ENCODE measurements around the gene PUS7L. TPM values are rescaled to one million over a fixed set of nuclear protein-coding genes. Genes with fewer than 3 reads are reported as not detected.
"Not testable (repeated sequence)": the region's sequence is repeated elsewhere in the genome, so short reads cannot be mapped to it uniquely, and the experiment has no call there.

Gene PUS7L
- total RNA-seq, 1 experiment from 2014 or later: 16.0 TPM

GRCh38 chr12:43736927-43737440, 21.6 kb downstream of the PUS7L start:
- H3K4me1 ChIP-seq (replicated peaks): no peaks in the 10 kb centered on the region
- no peaks in the 10 kb centered on the region for H3K9me3 ChIP-seq (replicated peaks)
- no peak overlapping the region for H3K4me3 ChIP-seq
- peaks cover 14% of the 10 kb centered on the region; the same call in 1 of the 2 replicates for H3K36me3 ChIP-seq
- no peak for DNase-seq (ENCODE audit: low read depth in 1 of 2, low spot score in 2 of 2)
- H3K27me3 ChIP-seq (replicated peaks): no peaks in the 10 kb centered on the region
- no peak overlapping the region for H3K27ac ChIP-seq

GRCh38 chr12:43733687-43734086, 24.9 kb downstream of the PUS7L start:
- Histone ChIP-seq H3K27me3 (replicated peaks) (no peaks in the 10 kb centered on the region), H3K4me1 (replicated peaks) (no peaks in the 10 kb centered on the region), H3K4me3 (no peak overlapping the region), H3K36me3 (0 out of 2 replicates have a peak, but pooled peaks cover 9% of the 10 kb centered on the region), H3K27ac (no peak overlapping the region), H3K9me3 (replicated peaks) (no peaks in the 10 kb centered on the region)
- no peak for DNase-seq (ENCODE audit: low read depth in 1 of 2, low spot score in 2 of 2)

GRCh38 chr12:43730283-43730682, 28.3 kb downstream of the PUS7L start:
- no peak overlapping the region for H3K27ac ChIP-seq
- DNase-seq (ENCODE audit: low read depth in 1 of 2, low spot score in 2 of 2): no peak
- 0 out of 2 replicates have a peak, but pooled peaks cover 6% of the 10 kb centered on the region for H3K36me3 ChIP-seq
- no peaks in the 10 kb centered on the region for H3K27me3 ChIP-seq (replicated peaks)
- no peaks in the 10 kb centered on the region for H3K4me1 ChIP-seq (replicated peaks)
- no peak overlapping the region for H3K4me3 ChIP-seq
- H3K9me3 ChIP-seq (replicated peaks): no peaks in the 10 kb centered on the region

- H3K27ac ChIP-seq: no peak overlapping the region
- no peaks in the 10 kb centered on the region for H3K9me3 ChIP-seq (replicated peaks)
- H3K27me3 ChIP-seq (replicated peaks): no peaks in the 10 kb centered on the region
- DNase-seq (ENCODE audit: low read depth in 1 of 2, low spot score in 2 of 2): no peak
- 0 out of 2 replicates have a peak, but pooled peaks cover 3% of the 10 kb centered on the region for H3K36me3 ChIP-seq
- H3K4me3 ChIP-seq: no peak overlapping the region
- H3K4me1 ChIP-seq (replicated peaks): no peaks in the 10 kb centered on the region
These were observed 29.9 kb downstream of the PUS7L start for GRCh38 chr12:43728698-43729097.

- no peak for DNase-seq (ENCODE audit: low read depth in 1 of 2, low spot score in 2 of 2)
- no peaks in the 10 kb centered on the region for H3K27me3 ChIP-seq (replicated peaks)
These were observed 30.5 kb downstream of the PUS7L start for GRCh38 chr12:43728117-43728516.

GRCh38 chr12:43723134-43723533, 35.5 kb downstream of the PUS7L start:
- H3K27ac ChIP-seq: no peak overlapping the region
- H3K27me3 ChIP-seq (replicated peaks): no peaks in the 10 kb centered on the region
- no peak for DNase-seq (ENCODE audit: low read depth in 1 of 2, low spot score in 2 of 2)
- H3K4me1 ChIP-seq (replicated peaks): no peaks in the 10 kb centered on the region
- no peaks in the 10 kb centered on the region for H3K9me3 ChIP-seq (replicated peaks)
- no peak overlapping the region for H3K4me3 ChIP-seq
- no peaks in the 10 kb centered on the region for H3K36me3 ChIP-seq

More at GRCh38 chr12:43728117-43728516, 30.5 kb downstream of the PUS7L start:
- no peak overlapping the region for H3K4me3 ChIP-seq
- no peaks in the 10 kb centered on the region for H3K4me1 ChIP-seq (replicated peaks)
- H3K27ac ChIP-seq: no peak overlapping the region
- no peaks in the 10 kb centered on the region for H3K9me3 ChIP-seq (replicated peaks)
- H3K36me3 ChIP-seq: 0 out of 2 replicates have a peak, but pooled peaks cover 3% of the 10 kb centered on the region

GRCh38 chr12:43722621-43723020, 36.0 kb downstream of the PUS7L start:
- Histone ChIP-seq H3K4me3 (no peak overlapping the region), H3K9me3 (replicated peaks) (no peaks in the 10 kb centered on the region), H3K4me1 (replicated peaks) (no peaks in the 10 kb centered on the region), H3K36me3 (no peaks in the 10 kb centered on the region), H3K27me3 (replicated peaks) (no peaks in the 10 kb centered on the region), H3K27ac (no peak overlapping the region)
- no peak for DNase-seq (ENCODE audit: low read depth in 1 of 2, low spot score in 2 of 2)

GRCh38 chr12:43711348-43711747, 47.2 kb downstream of the PUS7L start:
- Histone ChIP-seq H3K27me3 (replicated peaks) (peaks cover 4% of the 10 kb centered on the region; the same call in 1 of the 2 replicates), H3K4me1 (replicated peaks) (no peaks in the 10 kb centered on the region), H3K9me3 (replicated peaks) (no peaks in the 10 kb centered on the region), H3K27ac (no peak overlapping the region), H3K4me3 (no peak overlapping the region), H3K36me3 (no peaks in the 10 kb centered on the region)
- DNase-seq (ENCODE audit: low read depth in 1 of 2, low spot score in 2 of 2): no peak

GRCh38 chr12:43703772-43704171, 54.8 kb downstream of the PUS7L start:
- not testable (repeated sequence) for H3K27ac ChIP-seq; H3K4me3 ChIP-seq; H3K4me1 ChIP-seq (replicated peaks); H3K36me3 ChIP-seq; H3K27me3 ChIP-seq (replicated peaks); DNase-seq (ENCODE audit: low read depth in 1 of 2, low spot score in 2 of 2); H3K9me3 ChIP-seq (replicated peaks)

GRCh38 chr12:43701194-43701593, 57.4 kb downstream of the PUS7L start:
- not testable (repeated sequence) for DNase-seq (ENCODE audit: low read depth in 1 of 2, low spot score in 2 of 2); H3K27ac ChIP-seq; H3K4me1 ChIP-seq (replicated peaks); H3K36me3 ChIP-seq; H3K27me3 ChIP-seq (replicated peaks); H3K9me3 ChIP-seq (replicated peaks); H3K4me3 ChIP-seq

- no peaks in the 10 kb centered on the region for H3K4me1 ChIP-seq (replicated peaks)
- no peak overlapping the region for H3K4me3 ChIP-seq
- H3K36me3 ChIP-seq: no peaks in the 10 kb centered on the region
- no peak for DNase-seq (ENCODE audit: low read depth in 1 of 2, low spot score in 2 of 2)
- H3K9me3 ChIP-seq (replicated peaks): no peaks in the 10 kb centered on the region
- no peak overlapping the region for H3K27ac ChIP-seq
- H3K27me3 ChIP-seq (replicated peaks): no peaks in the 10 kb centered on the region
These were observed 62.4 kb downstream of the PUS7L start for GRCh38 chr12:43696154-43696553.

GRCh38 chr12:43694879-43695278, 63.7 kb downstream of the PUS7L start:
- Histone ChIP-seq H3K27me3 (replicated peaks) (no peaks in the 10 kb centered on the region), H3K4me1 (replicated peaks) (no peaks in the 10 kb centered on the region), H3K9me3 (replicated peaks) (no peaks in the 10 kb centered on the region), H3K27ac (no peak overlapping the region), H3K4me3 (no peak overlapping the region), H3K36me3 (no peaks in the 10 kb centered on the region)
- no peak for DNase-seq (ENCODE audit: low read depth in 1 of 2, low spot score in 2 of 2)

GRCh38 chr12:43692064-43692463, 66.5 kb downstream of the PUS7L start:
- no peaks in the 10 kb centered on the region for H3K4me1 ChIP-seq (replicated peaks)
- no peaks in the 10 kb centered on the region for H3K9me3 ChIP-seq (replicated peaks)
- H3K27ac ChIP-seq: no peak overlapping the region
- H3K36me3 ChIP-seq: no peaks in the 10 kb centered on the region
- no peak for DNase-seq (ENCODE audit: low read depth in 1 of 2, low spot score in 2 of 2)
- H3K4me3 ChIP-seq: no peak overlapping the region
- H3K27me3 ChIP-seq (replicated peaks): no peaks in the 10 kb centered on the region

- DNase-seq (ENCODE audit: low read depth in 1 of 2, low spot score in 2 of 2): not testable (repeated sequence)
These were observed 73.1 kb downstream of the PUS7L start for GRCh38 chr12:43685491-43685890.

GRCh38 chr12:43676183-43676813, 82.3 kb downstream of the PUS7L start:
- DNase-seq (ENCODE audit: low read depth in 1 of 2, low spot score in 2 of 2): no peak

More at GRCh38 chr12:43685491-43685890, 73.1 kb downstream of the PUS7L start:
- H3K27me3 ChIP-seq (replicated peaks); H3K4me3 ChIP-seq; H3K9me3 ChIP-seq (replicated peaks); H3K27ac ChIP-seq; H3K4me1 ChIP-seq (replicated peaks); H3K36me3 ChIP-seq: not testable (repeated sequence)

More at GRCh38 chr12:43676183-43676813, 82.3 kb downstream of the PUS7L start:
- Histone ChIP-seq H3K4me1 (replicated peaks) (no peaks in the 10 kb centered on the region), H3K4me3 (no peak overlapping the region), H3K9me3 (replicated peaks) (no peaks in the 10 kb centered on the region), H3K36me3 (no peaks in the 10 kb centered on the region), H3K27me3 (replicated peaks) (peaks cover 5% of the 10 kb centered on the region; the same call in 1 of the 2 replicates), H3K27ac (no peak overlapping the region)

Measured in SJSA1 (cell line).